OCI-LY3 (cell line): ENCODE measurements around the gene PDE4D.

Experiments
- H2AFZ ChIP-seq: fragments of 200-600, 300-600 bp; shearing (Covaris generic); 2 replicates; pipeline ENCODE4 v1.6.0; 2014; ENCODE audit warnings: antibody characterized with exemption, low read depth, low read length
- H3K27ac ChIP-seq: fragments of 200-600, 300-600 bp; sonication (generic); 2 replicates; pipeline ENCODE4 v1.5.1; 2014; ENCODE audit warnings: mild to moderate bottlenecking, low read length, moderate library complexity, mixed read lengths
- H3K27me3 ChIP-seq: fragments of 200-600, 300-600 bp; sonication (generic); 2 replicates; pipeline ENCODE4 v1.6.1; 2014; ENCODE audit warnings: low read depth, low read length, mixed read lengths
- H3K36me3 ChIP-seq: fragments of 200-600, 300-600 bp; sonication (generic); replicated peaks from 2 replicates; pipeline ENCODE3; 2014; ENCODE audit warnings: low read depth, low read length, mixed read lengths
- H3K4me1 ChIP-seq: fragments of 300-600, 200-600 bp; sonication (generic); 2 replicates; pipeline ENCODE4 v1.6.1; 2014; ENCODE audit warnings: low read length, mixed read lengths
- H3K4me2 ChIP-seq: fragments of 200-600, 300-600 bp; sonication (generic); 2 replicates; pipeline ENCODE4 v1.6.1; 2014; ENCODE audit warnings: low read length, mixed read lengths
- H3K4me3 ChIP-seq: fragments of 300-600, 200-600 bp; sonication (generic); 2 replicates; pipeline ENCODE4 v1.5.1; 2014; ENCODE audit warnings: antibody characterized with exemption, mild to moderate bottlenecking, low read length, moderate library complexity
- H3K79me2 ChIP-seq: fragments of 300-600, 200-600 bp; shearing (Covaris generic); 2 replicates; pipeline ENCODE4 v1.6.1; 2014; ENCODE audit warnings: mild to moderate bottlenecking, low read length, mixed read lengths
- H3K9ac ChIP-seq: fragments of 300-600, 200-600 bp; shearing (Covaris generic); 2 replicates; pipeline ENCODE4 v1.6.0; 2014; ENCODE audit warnings: mild to moderate bottlenecking, low read length, moderate library complexity
- H3K9me3 ChIP-seq: fragments of 200-600, 300-600 bp; shearing (Covaris generic); 2 replicates; pipeline ENCODE4 v1.6.1; 2014; ENCODE audit warnings: low read length, mixed read lengths; ENCODE audit not compliant: insufficient read depth
- H4K20me1 ChIP-seq: fragments of 200-600, 300-600 bp; sonication (generic); 2 replicates; pipeline ENCODE4 v1.6.1; 2016; ENCODE audit warnings: low read length, mixed read lengths; ENCODE audit not compliant: insufficient read depth
- CTCF ChIP-seq: fragments of 200-600, 300-600 bp; sonication (generic); IDR thresholded peaks from 2 replicates; pipeline ENCODE4 v1.5.1; 2014; ENCODE audit warnings: antibody characterized with exemption, low read length, low read depth
- EZH2phosphoT487 ChIP-seq: fragments of 200-600 bp; shearing (Covaris generic); IDR thresholded peaks from 2 replicates; pipeline ENCODE4 v1.6.1; 2018; ENCODE audit warnings: antibody characterized with exemption, mixed run types, low read depth

The PDE4D gene

GRCh38 chr5:59729820-59730219, 163.7 kb downstream of the PDE4D start:
- Histone ChIP-seq H2AFZ (no peak overlapping the region), H3K4me1 (no peaks in the 10 kb centered on the region), H3K27me3 (no peaks in the 10 kb centered on the region), H3K79me2 (no peaks in the 10 kb centered on the region), H3K9ac (no peak overlapping the region), H3K4me2 (no peak overlapping the region), H3K36me3 (no peaks in the 10 kb centered on the region), H3K27ac (no peak overlapping the region), H3K4me3 (no peak overlapping the region), H4K20me1 (no peaks in the 10 kb centered on the region), H3K9me3 (no peaks in the 10 kb centered on the region)
- no peak for TF ChIP-seq CTCF
- no peak for TF ChIP-seq EZH2phosphoT487

- TF ChIP-seq EZH2phosphoT487: no peak
- TF ChIP-seq CTCF: no peak
- H3K27ac ChIP-seq: no peak overlapping the region
- H3K36me3 ChIP-seq: no peaks in the 10 kb centered on the region
- H3K9me3 ChIP-seq: no peaks in the 10 kb centered on the region
- no peaks in the 10 kb centered on the region for H3K4me1 ChIP-seq
- H3K27me3 ChIP-seq: no peaks in the 10 kb centered on the region
- no peaks in the 10 kb centered on the region for H3K79me2 ChIP-seq
- H3K4me2 ChIP-seq: no peak overlapping the region
- no peak overlapping the region for H3K9ac ChIP-seq
- no peak overlapping the region for H3K4me3 ChIP-seq
- no peak overlapping the region for H2AFZ ChIP-seq
- H4K20me1 ChIP-seq: no peaks in the 10 kb centered on the region
These were observed 164.2 kb downstream of the PDE4D start for GRCh38 chr5:59729357-59729756.

GRCh38 chr5:59728356-59728755, 165.2 kb downstream of the PDE4D start:
- H3K27me3 ChIP-seq: no peaks in the 10 kb centered on the region
- no peak overlapping the region for H2AFZ ChIP-seq
- H3K36me3 ChIP-seq: no peaks in the 10 kb centered on the region
- no peaks in the 10 kb centered on the region for H3K79me2 ChIP-seq
- no peaks in the 10 kb centered on the region for H3K4me1 ChIP-seq
- H3K27ac ChIP-seq: no peak overlapping the region
- H3K9ac ChIP-seq: no peak overlapping the region
- H3K4me2 ChIP-seq: no peak overlapping the region
- no peaks in the 10 kb centered on the region for H3K9me3 ChIP-seq
- TF ChIP-seq EZH2phosphoT487 (no peak), CTCF (no peak)
- no peaks in the 10 kb centered on the region for H4K20me1 ChIP-seq
- no peak overlapping the region for H3K4me3 ChIP-seq

GRCh38 chr5:59727186-59727585, 166.3 kb downstream of the PDE4D start:
- no peaks in the 10 kb centered on the region for H3K36me3 ChIP-seq
- H4K20me1 ChIP-seq: no peaks in the 10 kb centered on the region
- no peaks in the 10 kb centered on the region for H3K27me3 ChIP-seq
- H3K4me1 ChIP-seq: no peaks in the 10 kb centered on the region
- H3K9me3 ChIP-seq: no peaks in the 10 kb centered on the region
- H3K79me2 ChIP-seq: no peaks in the 10 kb centered on the region
- H3K27ac ChIP-seq: no peak overlapping the region
- TF ChIP-seq CTCF (no peak), EZH2phosphoT487 (no peak)
- no peak overlapping the region for H3K9ac ChIP-seq
- H2AFZ ChIP-seq: no peak overlapping the region
- H3K4me2 ChIP-seq: no peak overlapping the region
- H3K4me3 ChIP-seq: no peak overlapping the region
